Heart left ventricle (tissue), 13 donors: ENCODE data around the gene CDK5RAP2.

ENCODE experiments used
- CTCF ChIP-seq, 12 donors: fragments of 200-600 bp; sonication (generic) in 4 of 12; IDR thresholded peaks; one replicate each; pipeline versions ENCODE4 v1.5.0 to v1.8.0; 2018 to 2022; ENCODE audit warnings: antibody characterized with exemption in 12 of 12, mild to moderate bottlenecking in 5 of 12
- POLR2A ChIP-seq, 2 donors: fragments of 450-650 bp; IDR thresholded peaks; one replicate each; pipeline ENCODE4 v1.6.1; 2017; ENCODE audit warnings: antibody characterized with exemption in 2 of 2, mild to moderate bottlenecking in 2 of 2, moderate library complexity in 2 of 2
- donor health status: ischemic (EF 13 %, LVEDD 7.1; RV severe dilation, severe dysfunction).
- donor health status: DM: no; HTN: yes; CAD: no.
- donor health status: DM: no; HTN: no; CAD: no.
- donor health status: ischemic (EF 25% LVEDD 6.9; RV normal size, moderate dysfunction).
- donor health status: ischemic (EF 25% LVEDD 5.7; RV mildly dilated, moderate dysfunction).
- donor health status: ischemic (EF 35%, LVEDD 5.7; RV mildly dilated, moderate dysfunction).
- donor health status: nonischemic (EF 11% LVEDD 7.7; RV severe dilation, severe dysfunction).
- donor health status: DM: yes; HTN: yes; CAD: no.
- donor health status: PGD.
- donor health status: ischemic (EF 29% LVEDD 5.4; RV normal size, mild dysfunction).
- donor health status: nonischemic (EF 23%, LVEDD 6.1; RV moderate dilation, normal function).

GRCh38 chr9:120440791-120441190 is 139.2 kb downstream of the CDK5RAP2 start:
- TF ChIP-seq CTCF (IDR thresholded peaks at IDR 0.05) (no peak), POLR2A (IDR thresholded peaks at IDR 0.05) (no peak)
